ENCODE measurements around the gene NEU4.

NEU4 gene

DNA sequence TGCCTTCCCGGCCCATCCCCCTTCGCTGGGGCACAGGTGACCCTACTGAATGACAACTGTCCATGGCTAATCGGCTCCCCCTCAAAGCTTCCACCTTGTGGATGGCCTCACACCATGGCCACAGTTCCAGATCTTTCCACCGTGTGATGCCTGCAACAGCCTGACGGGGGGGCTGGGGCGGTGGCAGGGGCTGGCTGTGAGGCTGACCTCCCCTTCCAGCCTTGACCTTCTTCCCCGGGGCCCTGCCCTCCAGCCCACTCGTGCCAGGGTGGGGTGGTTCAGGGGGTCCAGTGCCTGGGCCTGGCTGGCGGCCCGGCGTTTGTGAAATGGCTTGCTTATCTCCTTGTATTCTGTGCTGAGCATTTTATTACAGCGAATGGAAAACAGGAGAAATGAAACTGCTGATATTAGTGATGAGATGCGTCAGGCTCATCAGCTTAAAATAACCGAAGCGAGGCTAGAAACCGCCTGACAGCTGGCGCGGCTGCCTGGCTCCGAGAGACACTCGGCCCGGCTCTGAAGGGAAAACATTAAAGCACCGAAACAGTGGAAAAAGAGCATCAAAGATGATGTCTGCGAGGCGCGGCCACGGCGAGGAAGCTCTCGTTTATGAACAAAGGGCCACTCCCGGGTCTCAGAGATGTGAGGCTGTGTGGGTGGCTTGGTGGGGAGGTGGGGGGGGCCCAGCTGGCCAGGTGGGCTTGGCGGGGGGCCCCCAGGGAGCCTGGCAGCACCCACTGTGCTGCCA lies 50.6 kb downstream of the NEU4 start:
- Histone ChIP-seq H3K27ac (ENCODE audit: low read depth, low read length) (peak overlapping the region; percentile 67), H3K27me3 (ENCODE audit: control insufficient read depth in 5 of 5, insufficient read depth in 4 of 5, low read length in 5 of 5) (peaks cover 0 to 22% (median 15%) of the 10 kb centered on the region in 5 donors), H3K36me3 (ENCODE audit: control insufficient read depth in 5 of 5, insufficient read depth in 5 of 5, low read length in 5 of 5) (no peaks in the 10 kb centered on the region), H3K9ac (ENCODE audit: low read length in 5 of 5) (peak overlapping the region in 3 of 5 donors; percentile 4 to 65 (median 45)), H3K9me3 (ENCODE audit: control insufficient read depth in 5 of 5, low read length in 5 of 5) (no peaks in the 10 kb centered on the region), H3K4me1 (ENCODE audit: control insufficient read depth in 5 of 5, insufficient read depth in 5 of 5, low read length in 5 of 5) (peaks cover 0 to 54% (median 34%) of the 10 kb centered on the region in 5 donors), H3K4me3 (ENCODE audit: low read depth in 1 of 5, low read length in 5 of 5) (peak overlapping the region in 4 of 5 donors; percentile 35 to 44 (median 38))

DNA sequence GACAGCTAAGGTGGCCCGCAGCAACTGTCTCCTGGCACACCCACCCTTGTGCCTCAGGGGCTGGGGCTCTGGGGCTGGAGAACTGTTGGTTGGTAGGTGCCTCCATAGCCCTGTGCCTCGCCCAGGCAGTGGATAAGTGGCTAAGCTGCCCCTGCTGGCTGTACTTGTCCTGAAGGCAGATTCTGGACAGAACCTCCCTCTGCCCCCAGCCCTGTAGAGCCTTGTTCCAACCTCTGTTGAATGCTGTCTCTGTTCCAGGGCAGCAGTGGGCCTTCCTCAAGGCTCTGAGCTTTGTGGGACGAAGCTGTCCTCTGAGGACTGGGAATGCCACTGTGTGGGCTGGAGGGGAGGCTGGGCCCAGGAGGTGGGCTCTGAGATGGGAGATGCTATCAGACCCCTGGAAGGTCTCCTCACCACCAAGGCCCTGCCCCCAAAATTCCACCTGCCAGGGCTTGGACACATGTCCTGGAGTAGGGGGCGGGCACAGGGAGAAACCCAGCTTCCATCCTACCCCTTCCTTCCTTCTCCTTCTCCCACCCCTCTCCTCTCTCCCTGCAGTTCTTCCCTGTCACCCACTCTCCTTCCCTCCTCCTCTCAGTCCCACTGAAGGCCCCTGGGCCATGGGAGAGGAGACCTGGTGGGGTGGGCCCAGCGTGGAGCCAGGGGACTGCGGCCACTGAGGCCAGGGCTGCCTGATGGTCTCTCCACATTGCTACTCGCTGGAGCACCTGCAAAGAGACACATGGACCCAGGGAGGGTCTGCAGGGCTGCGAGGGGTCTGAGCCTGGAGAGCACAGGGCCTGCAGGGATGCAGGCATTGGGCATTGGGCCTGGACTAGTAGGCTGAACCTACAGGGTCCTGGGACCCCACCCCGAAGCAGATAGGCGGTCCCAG lies 51.4 kb downstream of the NEU4 start:
- Histone ChIP-seq H3K9me3 (ENCODE audit: control insufficient read depth in 5 of 5, low read length in 5 of 5) (no peaks in the 10 kb centered on the region), H3K4me1 (ENCODE audit: control insufficient read depth in 5 of 5, insufficient read depth in 5 of 5, low read length in 5 of 5) (peaks cover 0 to 46% (median 34%) of the 10 kb centered on the region in 5 donors), H3K36me3 (ENCODE audit: control insufficient read depth in 5 of 5, insufficient read depth in 5 of 5, low read length in 5 of 5) (no peaks in the 10 kb centered on the region), H3K27me3 (ENCODE audit: control insufficient read depth in 5 of 5, insufficient read depth in 4 of 5, low read length in 5 of 5) (peaks cover 0 to 31% (median 23%) of the 10 kb centered on the region in 5 donors), H3K27ac (ENCODE audit: low read depth, low read length) (peak overlapping the region; percentile 67), H3K4me3 (ENCODE audit: low read depth in 1 of 5, low read length in 5 of 5) (peak overlapping the region in 3 of 5 donors; percentile 31 to 44 (median 36)), H3K9ac (ENCODE audit: low read length in 5 of 5) (peak overlapping the region in 3 of 5 donors; percentile 11 to 65 (median 60))

DNA sequence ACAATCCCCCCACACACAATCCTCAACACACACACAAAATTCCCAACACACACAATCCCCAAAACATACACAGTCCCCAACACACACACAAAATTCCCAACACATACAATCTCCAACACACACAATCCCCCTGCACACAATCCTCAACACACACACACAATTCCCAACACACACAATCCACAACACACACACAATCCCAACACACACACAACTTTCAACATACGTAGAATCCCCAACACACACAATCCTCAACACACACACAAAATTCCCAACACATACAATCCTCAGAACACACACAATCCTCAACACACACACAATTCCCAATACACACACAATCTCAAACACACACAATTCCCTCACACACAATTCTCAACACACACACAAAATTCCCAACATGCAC lies 52.3 kb downstream of the NEU4 start:
- peaks cover 0 to 37% (median 31%) of the 10 kb centered on the region in 5 donors for H3K27me3 ChIP-seq (ENCODE audit: control insufficient read depth in 5 of 5, insufficient read depth in 4 of 5, low read length in 5 of 5)
- peaks cover 0 to 45% (median 31%) of the 10 kb centered on the region in 5 donors for H3K4me1 ChIP-seq (ENCODE audit: control insufficient read depth in 5 of 5, insufficient read depth in 5 of 5, low read length in 5 of 5)
- H3K36me3 ChIP-seq (ENCODE audit: control insufficient read depth in 5 of 5, insufficient read depth in 5 of 5, low read length in 5 of 5) = no peaks in the 10 kb centered on the region
- H3K4me3 ChIP-seq (ENCODE audit: low read depth in 1 of 5, low read length in 5 of 5) = no peak overlapping the region
- H3K9ac ChIP-seq (ENCODE audit: low read length in 5 of 5) = no peak overlapping the region
- no peaks in the 10 kb centered on the region for H3K9me3 ChIP-seq (ENCODE audit: control insufficient read depth in 5 of 5, low read length in 5 of 5)
- peak overlapping the region; percentile 67 for H3K27ac ChIP-seq (ENCODE audit: low read depth, low read length)

DNA sequence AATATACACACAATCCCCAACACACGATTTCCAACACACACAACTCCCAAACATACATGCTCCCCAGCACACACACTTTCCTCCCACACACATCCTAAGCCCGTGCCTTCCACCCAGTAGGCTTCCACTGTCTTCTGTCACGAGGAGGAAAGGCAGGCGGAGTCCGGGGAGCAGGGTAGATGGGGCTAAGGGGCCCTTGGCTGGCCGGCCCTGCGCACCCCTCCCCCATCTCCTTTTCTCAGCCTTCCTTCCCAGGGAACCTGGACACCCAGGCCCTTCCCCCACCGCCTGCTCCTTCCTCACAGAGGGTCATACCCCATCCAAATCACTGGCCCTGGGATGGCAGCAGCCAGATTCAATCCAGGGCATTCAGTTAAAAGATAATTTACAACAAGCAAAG lies 53.1 kb downstream of the NEU4 start:
- Histone ChIP-seq H3K27ac (ENCODE audit: low read depth, low read length) (no peak overlapping the region), H3K27me3 (ENCODE audit: control insufficient read depth in 5 of 5, insufficient read depth in 4 of 5, low read length in 5 of 5) (peaks cover 6 to 46% (median 39%) of the 10 kb centered on the region in 5 donors), H3K9me3 (ENCODE audit: control insufficient read depth in 5 of 5, low read length in 5 of 5) (no peaks in the 10 kb centered on the region), H3K4me1 (ENCODE audit: control insufficient read depth in 5 of 5, insufficient read depth in 5 of 5, low read length in 5 of 5) (peaks cover 0 to 37% (median 23%) of the 10 kb centered on the region in 5 donors), H3K4me3 (ENCODE audit: low read depth in 1 of 5, low read length in 5 of 5) (no peak overlapping the region), H3K9ac (ENCODE audit: low read length in 5 of 5) (no peak overlapping the region), H3K36me3 (ENCODE audit: control insufficient read depth in 5 of 5, insufficient read depth in 5 of 5, low read length in 5 of 5) (no peaks in the 10 kb centered on the region)

DNA sequence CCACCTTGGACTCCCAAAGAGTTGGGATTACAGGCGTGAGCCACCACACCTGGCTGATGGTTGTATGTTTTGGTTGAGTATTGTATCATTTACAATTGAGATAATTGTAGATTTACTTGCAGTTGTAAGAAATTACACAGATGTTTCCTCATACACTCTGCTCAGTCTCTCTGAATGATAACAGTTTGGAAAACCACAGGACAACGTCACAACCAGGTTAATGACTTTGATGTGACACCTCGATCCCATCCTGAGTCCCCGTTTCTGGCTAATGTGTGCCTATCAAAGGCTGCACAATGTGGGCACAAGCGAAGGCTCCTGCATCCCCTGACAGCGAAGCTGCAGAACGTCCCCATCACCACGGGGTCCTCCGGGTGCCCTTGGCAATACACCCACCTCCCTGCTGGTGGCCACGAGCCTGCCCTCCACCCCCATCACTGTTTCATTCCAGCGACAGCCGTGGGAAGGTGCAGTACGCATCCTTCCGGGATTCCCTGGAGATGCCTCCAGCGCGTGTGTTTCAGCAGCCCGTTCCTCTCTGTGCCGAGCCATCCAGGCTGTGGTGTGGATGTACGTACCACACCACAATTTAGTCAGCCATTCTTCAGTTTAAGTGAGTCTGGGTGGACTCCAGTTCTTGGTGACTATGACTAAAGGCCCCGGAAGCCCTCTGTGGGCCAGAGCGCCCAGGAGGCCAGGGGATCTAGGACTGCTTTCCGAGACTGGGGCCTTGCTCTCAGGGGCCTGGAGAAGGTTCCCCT lies 54.0 kb downstream of the NEU4 start:
- H3K4me1 ChIP-seq (ENCODE audit: control insufficient read depth in 5 of 5, insufficient read depth in 5 of 5, low read length in 5 of 5) = peaks cover 0 to 35% (median 22%) of the 10 kb centered on the region in 5 donors
- H3K9ac ChIP-seq (ENCODE audit: low read length in 5 of 5) = no peak overlapping the region
- H3K27me3 ChIP-seq (ENCODE audit: control insufficient read depth in 5 of 5, insufficient read depth in 4 of 5, low read length in 5 of 5) = peaks cover 6 to 54% (median 47%) of the 10 kb centered on the region in 5 donors
- no peaks in the 10 kb centered on the region for H3K36me3 ChIP-seq (ENCODE audit: control insufficient read depth in 5 of 5, insufficient read depth in 5 of 5, low read length in 5 of 5)
- no peaks in the 10 kb centered on the region for H3K9me3 ChIP-seq (ENCODE audit: control insufficient read depth in 5 of 5, low read length in 5 of 5)
- H3K27ac ChIP-seq (ENCODE audit: low read depth, low read length) = no peak overlapping the region
- H3K4me3 ChIP-seq (ENCODE audit: low read depth in 1 of 5, low read length in 5 of 5) = no peak overlapping the region

DNA sequence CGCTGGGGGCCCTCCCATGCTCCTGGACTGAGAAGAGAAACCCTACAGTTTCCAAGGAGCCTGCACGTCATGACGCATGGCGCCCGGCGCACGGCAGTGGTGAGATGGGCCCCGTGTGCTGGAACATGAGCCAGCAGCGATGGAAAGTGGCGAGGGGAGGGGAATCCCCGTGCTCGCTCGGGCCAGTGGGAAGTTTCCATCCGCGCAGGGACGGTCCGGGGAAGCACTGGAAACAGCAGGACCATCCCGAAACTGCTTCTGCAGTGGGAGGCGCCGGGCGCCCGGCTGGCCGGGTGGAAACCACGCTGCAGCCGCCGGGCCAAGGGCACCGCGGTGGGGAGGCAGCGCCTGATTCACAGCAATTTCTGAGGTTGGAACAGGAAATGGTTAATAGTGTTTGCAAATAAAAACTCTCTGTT lies 54.6 kb downstream of the NEU4 start:
- H3K4me3 ChIP-seq (ENCODE audit: low read depth in 1 of 5, low read length in 5 of 5) = no peak overlapping the region
- no peaks in the 10 kb centered on the region for H3K9me3 ChIP-seq (ENCODE audit: control insufficient read depth in 5 of 5, low read length in 5 of 5)
- H3K27me3 ChIP-seq (ENCODE audit: control insufficient read depth in 5 of 5, insufficient read depth in 4 of 5, low read length in 5 of 5) = peaks cover 6 to 58% (median 49%) of the 10 kb centered on the region in 5 donors
- H3K4me1 ChIP-seq (ENCODE audit: control insufficient read depth in 5 of 5, insufficient read depth in 5 of 5, low read length in 5 of 5) = peaks cover 0 to 35% (median 22%) of the 10 kb centered on the region in 5 donors
- H3K36me3 ChIP-seq (ENCODE audit: control insufficient read depth in 5 of 5, insufficient read depth in 5 of 5, low read length in 5 of 5) = no peaks in the 10 kb centered on the region
- H3K27ac ChIP-seq (ENCODE audit: low read depth, low read length) = no peak overlapping the region
- H3K9ac ChIP-seq (ENCODE audit: low read length in 5 of 5) = no peak overlapping the region

DNA sequence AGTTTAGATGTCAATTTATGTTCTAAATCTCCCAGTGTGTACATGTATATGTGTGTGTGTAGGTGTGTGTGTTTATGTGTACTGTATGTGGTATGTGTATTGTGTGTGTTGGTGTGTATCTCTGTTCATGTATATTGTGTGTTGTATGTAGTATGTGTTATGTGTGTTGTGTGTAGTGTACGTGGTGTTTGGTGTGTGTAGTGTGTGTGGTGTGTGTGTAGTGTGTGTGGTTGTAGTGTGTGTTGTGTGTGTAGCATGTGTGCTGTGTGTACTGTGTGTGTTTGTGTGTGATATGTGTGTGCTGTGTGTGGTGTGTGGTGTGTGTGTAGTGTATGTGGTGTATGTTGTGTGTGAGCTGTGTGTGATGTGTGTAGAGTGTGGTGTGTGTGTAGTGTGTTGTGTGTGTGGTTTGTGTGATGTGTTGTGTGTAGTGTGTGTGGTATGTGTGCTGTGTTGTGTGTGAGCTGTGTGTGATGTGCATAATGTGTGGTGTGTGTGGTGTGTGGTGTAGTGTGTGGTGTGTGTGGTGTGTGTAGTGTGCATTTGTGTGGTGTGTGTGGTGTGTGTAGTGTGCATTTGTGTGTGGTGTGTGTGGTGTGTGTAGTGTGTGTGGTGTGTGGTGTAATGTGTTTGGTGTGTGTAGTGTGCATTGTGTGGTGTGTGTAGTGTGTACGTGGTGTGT lies 55.3 kb downstream of the NEU4 start:
- H3K4me1 ChIP-seq (ENCODE audit: control insufficient read depth in 5 of 5, insufficient read depth in 5 of 5, low read length in 5 of 5) = peaks cover 0 to 31% (median 18%) of the 10 kb centered on the region in 5 donors

DNA sequence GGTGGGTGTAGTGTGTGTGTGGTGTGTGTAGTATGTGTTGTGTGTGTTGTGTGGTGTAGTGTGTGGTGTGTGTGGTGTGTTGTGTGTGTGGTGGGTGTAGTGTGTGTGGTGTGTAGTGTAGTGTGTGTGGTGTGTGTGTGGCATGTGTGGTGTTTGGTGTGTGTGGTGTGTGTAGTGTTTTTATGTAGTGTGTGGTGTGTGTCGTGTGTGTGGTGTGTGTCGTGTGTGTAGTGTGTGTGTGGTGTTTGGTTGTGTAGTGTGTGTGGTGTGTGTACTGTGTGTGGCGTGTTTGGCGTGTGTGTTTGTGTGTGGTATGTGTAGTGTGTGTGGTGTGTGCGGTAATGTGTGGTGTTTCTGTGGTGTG lies 55.8 kb downstream of the NEU4 start:
- peaks cover 0 to 25% (median 16%) of the 10 kb centered on the region in 5 donors for H3K4me1 ChIP-seq (ENCODE audit: control insufficient read depth in 5 of 5, insufficient read depth in 5 of 5, low read length in 5 of 5)
- H3K27me3 ChIP-seq (ENCODE audit: control insufficient read depth in 5 of 5, insufficient read depth in 4 of 5, low read length in 5 of 5) = peaks cover 6 to 61% (median 49%) of the 10 kb centered on the region in 5 donors
- no peak overlapping the region for H3K9ac ChIP-seq (ENCODE audit: low read length in 5 of 5)
- H3K9me3 ChIP-seq (ENCODE audit: control insufficient read depth in 5 of 5, low read length in 5 of 5) = no peaks in the 10 kb centered on the region
- no peaks in the 10 kb centered on the region for H3K36me3 ChIP-seq (ENCODE audit: control insufficient read depth in 5 of 5, insufficient read depth in 5 of 5, low read length in 5 of 5)
- no peak overlapping the region for H3K27ac ChIP-seq (ENCODE audit: low read depth, low read length)
- H3K4me3 ChIP-seq (ENCODE audit: low read depth in 1 of 5, low read length in 5 of 5) = no peak overlapping the region

More for the DNA sequence above, 55.3 kb downstream of the NEU4 start:
- Histone ChIP-seq H3K9me3 (ENCODE audit: control insufficient read depth in 5 of 5, low read length in 5 of 5) (no peaks in the 10 kb centered on the region), H3K36me3 (ENCODE audit: control insufficient read depth in 5 of 5, insufficient read depth in 5 of 5, low read length in 5 of 5) (no peaks in the 10 kb centered on the region), H3K27me3 (ENCODE audit: control insufficient read depth in 5 of 5, insufficient read depth in 4 of 5, low read length in 5 of 5) (peaks cover 6 to 61% (median 49%) of the 10 kb centered on the region in 5 donors), H3K4me3 (ENCODE audit: low read depth in 1 of 5, low read length in 5 of 5) (no peak overlapping the region), H3K9ac (ENCODE audit: low read length in 5 of 5) (no peak overlapping the region), H3K27ac (ENCODE audit: low read depth, low read length) (no peak overlapping the region)

DNA sequence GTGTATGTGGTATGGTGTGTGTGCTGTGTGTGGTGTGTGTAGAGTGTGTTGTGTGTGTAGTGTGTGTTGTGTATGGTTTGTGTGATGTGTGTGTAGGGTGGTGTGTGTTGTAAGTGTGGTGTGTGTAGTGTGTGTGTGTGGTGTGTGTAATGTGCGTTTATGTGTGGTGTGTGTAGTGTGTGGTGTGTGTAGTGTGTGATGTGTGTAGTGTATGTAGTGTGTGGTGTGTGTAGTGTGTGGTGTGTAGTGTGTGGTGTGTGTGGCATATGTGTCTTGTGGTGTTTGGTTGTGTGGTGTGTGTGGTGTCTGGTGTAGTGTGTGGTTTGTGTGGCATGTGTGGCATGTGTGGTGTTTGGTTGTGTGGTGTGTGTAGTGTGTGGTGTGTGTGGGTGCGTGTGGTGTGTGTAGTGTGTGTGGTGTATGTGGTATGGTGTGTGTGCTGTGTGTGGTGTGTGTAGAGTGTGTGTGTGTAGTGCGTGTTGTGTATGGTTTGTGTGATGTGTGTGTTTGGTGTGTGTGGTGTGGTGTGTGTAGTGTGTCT lies 56.5 kb downstream of the NEU4 start:
- Histone ChIP-seq H3K9ac (ENCODE audit: low read length in 5 of 5) (no peak overlapping the region), H3K4me3 (ENCODE audit: low read depth in 1 of 5, low read length in 5 of 5) (no peak overlapping the region), H3K27me3 (ENCODE audit: control insufficient read depth in 5 of 5, insufficient read depth in 4 of 5, low read length in 5 of 5) (peaks cover 6 to 61% (median 49%) of the 10 kb centered on the region in 5 donors), H3K27ac (ENCODE audit: low read depth, low read length) (no peak overlapping the region), H3K36me3 (ENCODE audit: control insufficient read depth in 5 of 5, insufficient read depth in 5 of 5, low read length in 5 of 5) (no peaks in the 10 kb centered on the region), H3K4me1 (ENCODE audit: control insufficient read depth in 5 of 5, insufficient read depth in 5 of 5, low read length in 5 of 5) (peaks cover 0 to 19% (median 10%) of the 10 kb centered on the region in 5 donors), H3K9me3 (ENCODE audit: control insufficient read depth in 5 of 5, low read length in 5 of 5) (no peaks in the 10 kb centered on the region)

All from subcutaneous abdominal adipose tissue (tissue), 5 donors.